ENCODE data around the gene ZCCHC24. TPM values are rescaled to one million over a fixed set of nuclear protein-coding genes. Genes with fewer than 3 reads are reported as not detected.

ZCCHC24 gene
- total RNA-seq, 2 experiments from 2014 or later = 0.98 to 2.2 TPM

- no peaks in the 10 kb centered on the region; the same call in 1 of the 2 replicates for H4K20me1 ChIP-seq (ENCODE audit: insufficient read depth, low read length)
- no peaks in the 10 kb centered on the region for H3K79me2 ChIP-seq (ENCODE audit: insufficient read depth, low read depth, low read length)
- CTCF ChIA-PET (ENCODE audit: unreplicated experiment) = no interaction called here
- no peak for DNase-seq (ENCODE audit: low spot score)
- peak overlapping the region; percentile 30; the same call in 1 of the 2 replicates for H2AFZ ChIP-seq (ENCODE audit: low read length)
- H3K4me2 ChIP-seq (ENCODE audit: low read length) = peak overlapping the region; percentile 85
- intact Hi-C loops (cut with micrococcal nuclease; ENCODE audit: unreplicated experiment) = no loop called here
- peaks cover 13% of the 10 kb centered on the region for H3K4me1 ChIP-seq (ENCODE audit: insufficient read depth, low read length, poor library complexity, severe bottlenecking)
- TF ChIP-seq, protein P1, sequence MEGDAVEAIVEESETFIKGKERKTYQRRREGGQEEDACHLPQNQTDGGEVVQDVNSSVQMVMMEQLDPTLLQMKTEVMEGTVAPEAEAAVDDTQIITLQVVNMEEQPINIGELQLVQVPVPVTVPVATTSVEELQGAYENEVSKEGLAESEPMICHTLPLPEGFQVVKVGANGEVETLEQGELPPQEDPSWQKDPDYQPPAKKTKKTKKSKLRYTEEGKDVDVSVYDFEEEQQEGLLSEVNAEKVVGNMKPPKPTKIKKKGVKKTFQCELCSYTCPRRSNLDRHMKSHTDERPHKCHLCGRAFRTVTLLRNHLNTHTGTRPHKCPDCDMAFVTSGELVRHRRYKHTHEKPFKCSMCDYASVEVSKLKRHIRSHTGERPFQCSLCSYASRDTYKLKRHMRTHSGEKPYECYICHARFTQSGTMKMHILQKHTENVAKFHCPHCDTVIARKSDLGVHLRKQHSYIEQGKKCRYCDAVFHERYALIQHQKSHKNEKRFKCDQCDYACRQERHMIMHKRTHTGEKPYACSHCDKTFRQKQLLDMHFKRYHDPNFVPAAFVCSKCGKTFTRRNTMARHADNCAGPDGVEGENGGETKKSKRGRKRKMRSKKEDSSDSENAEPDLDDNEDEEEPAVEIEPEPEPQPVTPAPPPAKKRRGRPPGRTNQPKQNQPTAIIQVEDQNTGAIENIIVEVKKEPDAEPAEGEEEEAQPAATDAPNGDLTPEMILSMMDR (conservative IDR thresholded peaks at IDR 0.05; ENCODE audit: low read length) = no peak
- no peak for TF ChIP-seq EZH2phosphoT487 (IDR thresholded peaks at IDR 0.05; ENCODE audit: borderline replicate concordance, low read depth, low read length)
- no TSS peak for BruUV-seq (replicated peaks)
- H3K9me3 ChIP-seq (ENCODE audit: low read length) = no peaks in the 10 kb centered on the region
- POLR2A ChIA-PET = no interaction called here
- no peaks in the 10 kb centered on the region for H3K9me2 ChIP-seq (ENCODE audit: insufficient read depth, low read length)
- H3K36me3 ChIP-seq (ENCODE audit: insufficient read depth, low read length) = no peaks in the 10 kb centered on the region
- H3K4me3 ChIP-seq (ENCODE audit: low read depth, low read length, poor library complexity, severe bottlenecking) = peak overlapping the region; percentile 71
- H3K27ac ChIP-seq (ENCODE audit: low read depth, low read length, poor library complexity, severe bottlenecking) = no peak overlapping the region
Observed at GRCh38 chr10:79445977-79446757, 743 bp upstream of the ZCCHC24 start.

DNA sequence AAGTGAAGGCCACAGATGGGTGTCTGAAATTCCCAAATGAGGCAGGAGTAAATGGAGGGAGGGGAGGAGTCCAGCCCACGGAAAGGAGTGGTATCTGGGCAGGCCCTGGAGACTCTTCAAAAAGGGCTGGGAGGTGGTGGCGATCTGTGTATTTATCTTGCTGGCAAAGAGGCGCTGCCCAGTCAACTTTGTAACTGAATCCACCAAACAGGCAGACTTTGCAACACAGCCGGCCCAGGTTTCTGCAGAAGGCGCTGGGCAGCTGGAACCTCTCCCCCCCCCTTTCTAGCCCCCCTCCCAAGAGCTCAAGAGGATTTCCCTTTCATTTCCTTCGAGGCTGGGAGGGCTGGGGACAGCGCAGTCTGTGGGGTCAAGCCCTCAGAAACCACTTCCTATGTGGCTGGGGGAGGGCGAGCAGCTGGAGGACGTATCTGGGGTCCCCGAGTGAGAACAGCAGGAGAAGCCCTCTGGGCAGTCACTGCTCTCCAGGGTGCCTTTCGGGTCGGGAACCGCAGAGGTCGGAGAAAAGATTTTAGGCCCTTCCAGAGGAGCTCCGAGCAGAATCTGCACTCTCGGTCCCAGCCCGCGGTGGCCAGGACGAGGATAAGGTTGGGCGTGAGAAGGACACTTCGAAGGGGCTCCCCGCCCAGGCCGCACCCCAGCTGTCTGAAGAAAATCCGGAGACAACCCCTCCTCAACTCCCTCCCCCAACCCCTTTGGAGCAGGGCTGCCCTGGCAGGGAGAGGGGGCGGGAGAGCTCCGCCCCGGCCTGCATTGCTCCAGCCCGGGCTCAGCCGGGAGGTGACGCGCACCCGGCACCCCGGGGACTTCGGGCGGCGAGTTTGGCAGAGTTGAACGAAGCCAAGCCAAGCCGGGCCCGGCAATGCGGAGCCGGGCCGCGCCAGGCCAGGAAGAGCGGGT, 965 bp downstream of the ZCCHC24 start:
- H3K4me3 ChIP-seq (ENCODE audit: low read depth, low read length, poor library complexity, severe bottlenecking) = peak overlapping the region; percentile 71
- peak overlapping the region; percentile 85 for H3K4me2 ChIP-seq (ENCODE audit: low read length)
- H3K9me2 ChIP-seq (ENCODE audit: insufficient read depth, low read length) = no peaks in the 10 kb centered on the region
- TF ChIP-seq EZH2phosphoT487 (IDR thresholded peaks at IDR 0.05; ENCODE audit: borderline replicate concordance, low read depth, low read length) = no peak
- TF ChIP-seq, protein P1 (conservative IDR thresholded peaks at IDR 0.05; ENCODE audit: low read length) = no peak
- H3K27ac ChIP-seq (ENCODE audit: low read depth, low read length, poor library complexity, severe bottlenecking) = no peak overlapping the region
- H3K79me2 ChIP-seq (ENCODE audit: insufficient read depth, low read depth, low read length) = no peaks in the 10 kb centered on the region
- BruUV-seq (replicated peaks) = no TSS peak
- CTCF ChIA-PET (ENCODE audit: unreplicated experiment) = no interaction called here
- H4K20me1 ChIP-seq (ENCODE audit: insufficient read depth, low read length) = no peaks in the 10 kb centered on the region; the same call in 1 of the 2 replicates
- intact Hi-C loops (cut with micrococcal nuclease; ENCODE audit: unreplicated experiment) = no loop called here
- POLR2A ChIA-PET = interaction anchor here (1.4 kb wide), 1 partner anchor 24 kb away, joined by 3 read pairs; no protein-coding TSS in a partner anchor
- H3K36me3 ChIP-seq (ENCODE audit: insufficient read depth, low read length) = no peaks in the 10 kb centered on the region
- DNase-seq (ENCODE audit: low spot score) = peak; percentile 37
- peaks cover 13% of the 10 kb centered on the region for H3K4me1 ChIP-seq (ENCODE audit: insufficient read depth, low read length, poor library complexity, severe bottlenecking)
- H2AFZ ChIP-seq (ENCODE audit: low read length) = 0 out of 2 replicates have a peak overlapping the region, but pooled peaks have one; percentile 9
- no peaks in the 10 kb centered on the region for H3K9me3 ChIP-seq (ENCODE audit: low read length)

All from OCI-LY7 (cell line).